Right cardiac atrium (tissue), 5 donors: Measurements from ENCODE around the gene TREH. TPM values are rescaled to one million over a fixed set of nuclear protein-coding genes. Genes with fewer than 3 reads are reported as not detected.
A peak's percentile ranks its signal among the peaks of the same experiment; 100 is the strongest.

Source experiments
- ATAC-seq, 2 donors: fragments of 200-7000 bp; cut with Tn5 transposase; one replicate each; pipeline versions ENCODE4 v1.8.0 to v1.9.1; 2020; ENCODE audit warnings: moderate library complexity in 2 of 2, mild to moderate bottlenecking in 1 of 2
- DNase-seq, 3 donors: peaks; one replicate each; pipeline ENCODE4 v3.0.0-alpha.2; 2020
- H3K27ac ChIP-seq: one replicate; pipeline ENCODE4 v1.5.1; 2013; ENCODE audit warnings: mild to moderate bottlenecking, low read length, control low read depth, moderate library complexity
- H3K27me3 ChIP-seq: one replicate; pipeline ENCODE4 v1.6.1; 2013; ENCODE audit not compliant: control insufficient read depth, insufficient read depth
- H3K4me1 ChIP-seq: one replicate; pipeline ENCODE4 v1.6.1; 2013; ENCODE audit warnings: low read length; ENCODE audit not compliant: control insufficient read depth, insufficient read depth
- H3K4me3 ChIP-seq: one replicate; pipeline ENCODE4 v1.5.1; 2013; ENCODE audit warnings: low read length, control low read depth
- H3K9me3 ChIP-seq: one replicate; pipeline ENCODE4 v1.6.1; 2013; ENCODE audit warnings: low read length; ENCODE audit not compliant: control insufficient read depth
- WGBS: extraction: QIAGEN DNeasy Blood & Tissue Kit; methylation state at CpG from one replicate; pipeline ENCODE4 v1.1.7; 2013; 5-methylcytosine and 5-hydroxymethylcytosine counted together
- intact Hi-C, 4 donors: fragments of 100-400 bp; cut with DNase I; formaldehyde crosslinking; loops; one replicate each; pipeline versions ENCODE4 v1.11.0 to v1.14.0; 2022 to 2023
- polyA plus RNA-seq: library from polyadenylated mRNA; stranded (reverse); fragments of 200-250 nt; gene quantifications from one replicate; pipeline ENCODE4 v1.2.3, GENCODE V29; 2013
- total RNA-seq, 4 donors: library from RNA; stranded (reverse); fragmentation: NEBNext Ultra II Directional; extraction: Animal tissue kit (Norgen Biotek cat#: 25700); gene quantifications; one replicate each; pipeline ENCODE4 v1.2.1, GENCODE V29; 2021
- donor health status: healthy with polysubstance abuse.
- donor health status: DM: no; HTN: yes; CAD: no.
- donor health status: DM: no; HTN: no; CAD: no.
- donor health status: DM: no; HTN: yes; CAD: no; lungs with severe emphysema.
- donor health status: DM: yes; HTN: yes; CAD: no.

Gene TREH
- total and polyA plus RNA-seq, 5 donors = 1.2 TPM; not detected in 4

DNA sequence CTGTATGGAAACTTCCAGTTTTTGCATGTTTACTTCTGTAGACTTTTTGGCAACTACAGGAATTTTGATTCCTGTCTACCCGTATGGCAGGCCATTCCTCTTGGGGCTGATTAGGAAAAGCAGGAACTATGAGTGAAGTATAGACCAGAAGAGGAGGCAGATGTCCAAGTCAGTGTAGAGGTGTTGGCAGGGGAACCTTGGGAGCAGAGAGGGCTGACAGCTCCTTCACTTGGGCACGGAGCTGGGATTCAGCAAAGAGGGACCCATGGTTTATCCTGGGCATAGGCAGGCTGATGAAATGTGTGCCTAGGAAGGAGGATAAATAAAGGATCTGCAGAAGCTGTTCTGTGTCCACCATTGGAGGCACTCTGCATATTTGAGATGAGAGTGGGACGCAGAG is 33.1 kb downstream of the TREH start:
- ATAC-seq (no peak), DNase-seq (peak in 1 of 3 donors; percentile 12)
- H3K4me3 ChIP-seq = no peak overlapping the region
- no peaks in the 10 kb centered on the region for H3K9me3 ChIP-seq
- H3K4me1 ChIP-seq = peaks cover 3% of the 10 kb centered on the region
- intact Hi-C loops = no loop called here
- WGBS = 53% methylated on average over 3 of the region's 3 CpGs
- H3K27ac ChIP-seq = no peak overlapping the region
- H3K27me3 ChIP-seq = no peaks in the 10 kb centered on the region

- no peaks in the 10 kb centered on the region for H3K9me3 ChIP-seq
- no peak overlapping the region for H3K27ac ChIP-seq
- H3K4me3 ChIP-seq = no peak overlapping the region
- intact Hi-C loops = no loop called here
- ATAC-seq (peak in 1 of 2 donors; percentile 3), DNase-seq (peak; percentile 20 to 55 (median 47))
- 91% methylated on average over 24 of the region's 24 CpGs for WGBS
- H3K27me3 ChIP-seq = no peaks in the 10 kb centered on the region
- peaks cover 3% of the 10 kb centered on the region for H3K4me1 ChIP-seq
These were observed 34.3 kb downstream of the TREH start for GRCh38 chr11:118645066-118645715.

DNA sequence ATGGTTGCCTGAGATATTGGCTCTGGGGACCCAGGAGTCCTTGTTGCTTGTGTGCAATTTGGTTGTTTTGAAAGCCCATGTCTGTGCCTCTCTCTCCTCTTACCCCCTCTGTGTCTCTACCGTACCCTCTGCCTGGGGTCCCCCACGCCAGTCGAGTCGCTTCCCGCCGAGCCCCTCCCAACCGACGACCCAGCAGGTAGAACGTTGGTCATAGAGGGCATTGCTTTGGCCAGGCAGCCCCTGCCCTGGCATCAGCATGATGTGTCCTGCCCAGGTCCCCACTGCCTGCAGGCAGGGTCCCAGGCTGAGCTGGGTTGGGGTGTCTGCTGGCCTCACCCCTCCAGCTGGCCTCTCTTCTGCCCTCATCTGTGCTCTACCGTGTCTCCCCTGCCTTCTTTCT is 35.0 kb downstream of the TREH start:
- ATAC-seq = no peak
- Histone ChIP-seq H3K27me3 (no peaks in the 10 kb centered on the region), H3K27ac (no peak overlapping the region), H3K9me3 (no peaks in the 10 kb centered on the region), H3K4me3 (no peak overlapping the region), H3K4me1 (peaks cover 3% of the 10 kb centered on the region)
- intact Hi-C loops = no loop called here
- DNase-seq = peak; percentile 14 to 55 (median 43)
- 89% methylated on average over 10 of the region's 10 CpGs for WGBS

GRCh38 chr11:118643995-118644345 is 35.5 kb downstream of the TREH start:
- H3K4me1 ChIP-seq = peaks cover 3% of the 10 kb centered on the region
- no peak overlapping the region for H3K4me3 ChIP-seq
- H3K9me3 ChIP-seq = no peaks in the 10 kb centered on the region
- no peak for ATAC-seq
- 92% methylated on average over 7 of the region's 7 CpGs for WGBS
- H3K27ac ChIP-seq = no peak overlapping the region
- H3K27me3 ChIP-seq = no peaks in the 10 kb centered on the region
- peak in 1 of 3 donors; percentile 35 for DNase-seq
- intact Hi-C loops = no loop called here

DNA sequence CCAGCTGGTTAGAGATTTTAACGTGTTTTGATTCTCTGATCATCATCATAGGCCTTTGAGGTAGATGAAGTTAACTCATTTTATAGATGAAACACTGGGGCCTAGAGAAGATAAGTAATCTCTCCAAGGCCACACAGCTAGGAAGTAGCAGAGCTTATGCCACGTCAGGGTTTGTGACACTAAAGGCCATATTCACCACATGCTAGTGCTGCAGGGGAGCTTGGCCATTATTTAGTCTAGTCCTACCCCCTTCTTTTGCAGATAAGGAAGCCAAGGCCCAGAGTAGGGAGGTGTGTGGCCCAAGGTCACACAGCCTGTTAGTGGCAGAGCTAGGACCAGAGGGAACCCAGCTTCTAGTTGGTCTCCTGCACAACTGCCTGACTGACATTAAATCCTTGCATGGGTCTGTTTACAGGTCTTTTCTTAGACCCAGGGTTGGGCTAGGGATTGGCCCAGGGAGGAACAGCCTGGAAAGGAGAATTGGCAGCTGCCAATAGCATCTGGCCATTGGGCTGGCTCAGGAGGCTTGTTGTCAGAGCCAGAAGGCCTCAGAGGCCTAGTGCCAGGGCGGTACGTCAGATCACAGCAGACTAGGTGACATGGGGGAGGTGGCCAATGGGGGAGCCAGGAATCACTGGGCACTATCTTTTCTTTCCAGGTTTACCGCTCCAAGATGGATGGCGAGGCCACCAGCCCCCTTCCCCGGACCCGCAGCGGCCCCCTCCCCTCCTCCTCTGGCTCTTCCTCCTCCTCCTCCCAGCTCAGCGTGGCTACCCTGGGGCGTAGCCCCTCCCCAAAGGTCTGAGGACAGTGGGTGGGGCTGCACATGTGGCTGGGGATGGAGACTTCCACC is 36.1 kb downstream of the TREH start:
- Histone ChIP-seq H3K27ac (no peak overlapping the region), H3K9me3 (no peaks in the 10 kb centered on the region), H3K4me1 (peaks cover 3% of the 10 kb centered on the region), H3K27me3 (no peaks in the 10 kb centered on the region), H3K4me3 (no peak overlapping the region)
- ATAC-seq (no peak), DNase-seq (peak; percentile 22 to 69 (median 69))
- intact Hi-C loops = no loop called here
- WGBS = 74% methylated on average over 11 of the region's 11 CpGs

DNA sequence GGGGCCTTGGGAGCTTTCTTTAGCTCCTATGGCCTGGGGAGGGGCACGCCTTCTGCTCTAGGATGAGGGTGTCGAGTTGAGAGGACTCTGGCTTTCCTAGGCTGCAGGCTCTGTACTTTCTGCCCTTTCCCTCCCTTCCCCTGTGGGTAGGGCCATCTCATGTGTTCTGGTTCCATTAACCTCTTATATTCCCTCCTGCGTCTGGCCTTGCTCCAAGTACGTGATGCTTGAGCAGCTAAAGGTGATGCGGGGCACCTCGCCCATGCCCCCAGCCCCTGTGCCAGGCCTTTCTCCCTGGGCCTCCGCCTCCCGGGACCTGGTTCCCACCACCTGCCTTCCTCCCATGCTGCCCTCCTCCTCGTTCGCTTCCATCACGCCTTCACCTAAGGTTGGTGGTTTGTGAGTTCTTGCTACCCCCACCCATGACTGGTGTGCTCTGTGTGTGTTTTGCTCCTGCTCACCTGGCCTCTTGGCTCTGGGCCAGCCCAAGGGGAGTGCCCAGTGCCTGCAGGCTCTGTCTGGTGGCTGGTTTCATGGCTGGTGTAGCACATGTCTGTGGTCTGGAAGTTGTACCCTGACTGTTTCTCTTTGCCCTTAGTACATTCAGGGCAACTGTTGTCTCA is 37.9 kb downstream of the TREH start:
- ATAC-seq (no peak), DNase-seq (peak; percentile 19 to 61 (median 59))
- H3K9me3 ChIP-seq = no peaks in the 10 kb centered on the region
- WGBS = 86% methylated on average over 11 of the region's 11 CpGs
- H3K27ac ChIP-seq = no peak overlapping the region
- no peaks in the 10 kb centered on the region for H3K27me3 ChIP-seq
- H3K4me1 ChIP-seq = peaks cover 3% of the 10 kb centered on the region
- H3K4me3 ChIP-seq = no peak overlapping the region
- intact Hi-C loops = no loop called here

GRCh38 chr11:118640332-118641154 is 38.9 kb downstream of the TREH start:
- no peaks in the 10 kb centered on the region for H3K27me3 ChIP-seq
- DNase-seq = peak; percentile 7 to 41 (median 27)
- H3K27ac ChIP-seq = no peak overlapping the region
- H3K4me1 ChIP-seq = peaks cover 3% of the 10 kb centered on the region
- no peak overlapping the region for H3K4me3 ChIP-seq
- ATAC-seq = no peak
- no peaks in the 10 kb centered on the region for H3K9me3 ChIP-seq
- 67% methylated on average over 5 of the region's 5 CpGs for WGBS
- intact Hi-C loops = no loop called here

GRCh38 chr11:118639899-118640298 is 39.6 kb downstream of the TREH start:
- H3K9me3 ChIP-seq = no peaks in the 10 kb centered on the region
- peak overlapping the region; percentile 47 for H3K27ac ChIP-seq
- no peaks in the 10 kb centered on the region for H3K27me3 ChIP-seq
- 73% methylated on average over 4 of the region's 4 CpGs for WGBS
- DNase-seq (peak; percentile 10 to 49 (median 41)), ATAC-seq (no peak)
- intact Hi-C loops = no loop called here
- peaks cover 6% of the 10 kb centered on the region for H3K4me1 ChIP-seq
- H3K4me3 ChIP-seq = no peak overlapping the region

DNA sequence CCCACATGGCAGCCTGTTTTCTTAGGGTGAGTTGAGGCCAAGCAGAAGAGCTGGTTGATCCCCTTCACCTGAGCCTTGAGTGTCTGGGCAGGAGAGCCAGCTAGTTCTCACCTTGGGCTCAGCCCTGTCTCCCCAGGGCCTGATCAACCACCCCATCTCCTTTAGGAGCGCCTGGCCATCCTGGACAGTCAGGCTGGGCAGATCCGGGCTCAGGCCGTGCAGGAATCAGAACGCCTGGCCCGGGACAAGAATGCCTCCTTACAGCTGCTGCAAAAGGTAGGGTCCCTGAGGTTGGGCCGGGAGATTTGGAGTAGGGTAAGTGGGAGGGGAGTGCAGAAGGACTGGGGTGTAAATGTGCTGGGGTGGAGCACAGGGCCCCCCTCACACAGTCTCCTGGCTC is 40.7 kb downstream of the TREH start:
- no peak for ATAC-seq
- peak in 2 of 3 donors; percentile 42 to 51 for DNase-seq
- 91% methylated on average over 6 of the region's 6 CpGs for WGBS
- intact Hi-C loops = no loop called here
- Histone ChIP-seq H3K4me3 (no peak overlapping the region), H3K27ac (no peak overlapping the region), H3K4me1 (peaks cover 11% of the 10 kb centered on the region), H3K27me3 (no peaks in the 10 kb centered on the region), H3K9me3 (no peaks in the 10 kb centered on the region)

DNA sequence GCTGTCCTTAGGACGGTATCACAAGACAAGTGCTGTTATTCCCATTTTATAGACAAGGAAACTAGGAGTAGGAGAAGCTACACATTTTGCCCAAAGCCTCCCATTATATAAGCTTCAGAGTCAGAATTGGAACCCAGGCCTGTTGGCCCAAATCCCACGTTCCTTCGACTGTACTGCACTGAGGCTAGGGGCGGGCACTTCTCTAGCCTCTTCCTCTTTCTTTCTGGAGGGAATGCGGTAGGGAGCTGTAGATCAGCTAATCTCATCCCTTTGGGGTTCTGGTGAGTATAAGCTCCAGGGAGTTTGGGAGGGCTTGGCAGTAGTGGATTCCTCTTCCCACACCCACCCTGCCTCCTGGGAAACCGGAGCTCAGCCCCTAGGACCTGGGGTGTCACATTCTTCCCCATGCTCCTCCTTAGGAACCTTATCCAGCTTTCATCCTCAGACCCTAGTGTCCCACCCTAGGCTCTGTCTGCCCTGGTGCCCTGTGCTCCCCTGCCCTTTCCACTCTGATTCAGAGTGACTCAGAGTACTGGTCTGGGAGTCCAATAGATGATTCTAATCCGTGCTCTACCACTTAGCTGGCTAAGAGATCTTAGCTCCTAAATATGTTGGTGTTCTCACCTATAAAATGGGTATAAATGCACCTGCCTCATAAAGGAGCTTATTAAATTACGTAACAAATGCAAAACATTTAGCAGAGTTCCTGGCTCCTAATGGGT is 42.7 kb downstream of the TREH start:
- intact Hi-C loops = no loop called here
- no peaks in the 10 kb centered on the region for H3K27me3 ChIP-seq
- DNase-seq (peak; percentile 9 to 65 (median 35)), ATAC-seq (no peak)
- no peak overlapping the region for H3K4me3 ChIP-seq
- no peak overlapping the region for H3K27ac ChIP-seq
- no peaks in the 10 kb centered on the region for H3K9me3 ChIP-seq
- 64% methylated on average over 8 of the region's 8 CpGs for WGBS
- peaks cover 8% of the 10 kb centered on the region for H3K4me1 ChIP-seq
